A673 (cell line): Measurements from ENCODE around the gene LRP8. TPM values are rescaled to one million over a fixed set of nuclear protein-coding genes. Genes with fewer than 3 reads are reported as not detected.

ENCODE experiments used
- BruUV-seq: library from RNA; stranded (reverse); fragments of 400-500 nt; replicated peaks from 2 replicates; lab custom pipeline; 2021; lab: Mats Ljungman, UMichigan
- CTCF ChIA-PET: fragments of 300-600 bp; sonication (Branson Sonifier 250); formaldehyde crosslinking; loops from one replicate; lab custom pipeline; 2022; ENCODE audit warnings: antibody characterized with exemption; lab: Charles Lee
- POLR2A ChIA-PET: fragments of 300-600 bp; sonication (Branson Sonifier 250); formaldehyde crosslinking; loops from one replicate; lab custom pipeline; 2022; ENCODE audit warnings: antibody characterized with exemption; ENCODE audit not compliant: low non-redundant PET; lab: Charles Lee
- DNase-seq: peaks from one replicate; pipeline ENCODE4 v3.0.0-alpha.2; 2015; ENCODE audit warnings: low spot score
- H3K27ac ChIP-seq: fragments of 200-600 bp; sonication (generic); 2 replicates; pipeline ENCODE4 v1.5.1; 2016; ENCODE audit warnings: mixed run types, low read depth, mild to moderate bottlenecking, mixed read lengths, antibody characterized with exemption, low read length; ENCODE audit not compliant: poor library complexity, severe bottlenecking
- H3K27me3 ChIP-seq: fragments of 200-600 bp; sonication (generic); replicated peaks from 2 replicates; pipeline ENCODE4 v1.6.1; 2017; ENCODE audit warnings: mixed run types, low read depth, mild to moderate bottlenecking, mixed read lengths, antibody characterized with exemption, low read length; ENCODE audit not compliant: insufficient read depth, poor library complexity
- H3K36me3 ChIP-seq: fragments of 200-600 bp; sonication (generic); 2 replicates; pipeline ENCODE4 v1.6.1; 2016; ENCODE audit warnings: mixed run types, mild to moderate bottlenecking, mixed read lengths, antibody characterized with exemption, low read length; ENCODE audit not compliant: insufficient read depth, poor library complexity, severe bottlenecking
- H3K4me1 ChIP-seq: fragments of 200-600 bp; sonication (generic); 2 replicates; pipeline ENCODE4 v1.6.1; 2017; ENCODE audit warnings: mixed run types, mild to moderate bottlenecking, mixed read lengths, antibody characterized with exemption, low read length; ENCODE audit not compliant: insufficient read depth, poor library complexity, severe bottlenecking
- H3K4me3 ChIP-seq: fragments of 200-600 bp; sonication (generic); 2 replicates; pipeline ENCODE4 v1.5.1; 2016; ENCODE audit warnings: low read depth, mixed run types, mild to moderate bottlenecking, mixed read lengths, low read length; ENCODE audit not compliant: poor library complexity, severe bottlenecking
- H3K9me3 ChIP-seq: fragments of 200-600 bp; sonication (generic); 2 replicates; pipeline ENCODE4 v1.6.1; 2016; ENCODE audit warnings: mixed run types, low read depth, mild to moderate bottlenecking, mixed read lengths, antibody characterized with exemption, low read length; ENCODE audit not compliant: poor library complexity, severe bottlenecking
- EZH2 ChIP-seq: fragments of 200-600 bp; sonication (generic); IDR thresholded peaks from 2 replicates; pipeline ENCODE4 v1.6.1; 2017; ENCODE audit warnings: borderline replicate concordance, low read depth, mild to moderate bottlenecking, mixed read lengths, antibody characterized with exemption, low read length; ENCODE audit not compliant: poor library complexity, severe bottlenecking
- intact Hi-C: fragments of 100-400 bp; cut with micrococcal nuclease; formaldehyde crosslinking; loops from one replicate; pipeline ENCODE4 v1.10.0; 2022; ENCODE audit not compliant: unreplicated experiment
- total RNA-seq: library from RNA; stranded (reverse); gene quantifications from 2 replicates; pipeline ENCODE4 v1.2.3, GENCODE V29; 2021
- TF ChIP-seq, protein P1 (sequence below): fragments of 300-800, 200-600 bp; sonication (generic); conservative IDR thresholded peaks from 2 replicates; pipeline ENCODE4 v1.5.1; 2017; ENCODE audit warnings: low read depth, mild to moderate bottlenecking, antibody characterized with exemption, low read length, moderate library complexity, mixed read lengths

Gene LRP8
- total RNA-seq, 1 experiment from 2014 or later = 24.7 TPM

DNA sequence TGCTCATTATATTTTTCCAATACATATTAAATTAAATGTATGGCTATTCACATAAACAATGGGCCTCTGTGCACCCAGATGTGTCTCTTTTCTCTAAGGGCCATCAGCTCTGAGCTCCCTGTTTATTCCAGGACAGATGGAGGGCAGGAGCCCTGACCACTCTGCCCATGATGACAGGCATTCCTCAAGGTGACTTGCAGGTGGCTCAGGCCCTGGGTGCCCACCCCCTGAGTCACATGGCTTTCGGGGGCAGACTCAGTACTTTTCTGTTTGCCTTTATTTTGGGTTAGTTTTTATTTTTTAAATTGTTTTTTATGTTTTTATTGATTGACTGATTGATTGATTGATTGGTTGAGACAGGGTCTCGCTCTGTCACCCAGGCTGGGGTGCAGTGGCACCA lies 6.4 kb upstream of the LRP8 start:
- TF ChIP-seq EZH2 = no peak
- TF ChIP-seq, protein P1, sequence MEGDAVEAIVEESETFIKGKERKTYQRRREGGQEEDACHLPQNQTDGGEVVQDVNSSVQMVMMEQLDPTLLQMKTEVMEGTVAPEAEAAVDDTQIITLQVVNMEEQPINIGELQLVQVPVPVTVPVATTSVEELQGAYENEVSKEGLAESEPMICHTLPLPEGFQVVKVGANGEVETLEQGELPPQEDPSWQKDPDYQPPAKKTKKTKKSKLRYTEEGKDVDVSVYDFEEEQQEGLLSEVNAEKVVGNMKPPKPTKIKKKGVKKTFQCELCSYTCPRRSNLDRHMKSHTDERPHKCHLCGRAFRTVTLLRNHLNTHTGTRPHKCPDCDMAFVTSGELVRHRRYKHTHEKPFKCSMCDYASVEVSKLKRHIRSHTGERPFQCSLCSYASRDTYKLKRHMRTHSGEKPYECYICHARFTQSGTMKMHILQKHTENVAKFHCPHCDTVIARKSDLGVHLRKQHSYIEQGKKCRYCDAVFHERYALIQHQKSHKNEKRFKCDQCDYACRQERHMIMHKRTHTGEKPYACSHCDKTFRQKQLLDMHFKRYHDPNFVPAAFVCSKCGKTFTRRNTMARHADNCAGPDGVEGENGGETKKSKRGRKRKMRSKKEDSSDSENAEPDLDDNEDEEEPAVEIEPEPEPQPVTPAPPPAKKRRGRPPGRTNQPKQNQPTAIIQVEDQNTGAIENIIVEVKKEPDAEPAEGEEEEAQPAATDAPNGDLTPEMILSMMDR = no peak
- DNase-seq = no peak
- Histone ChIP-seq H3K27ac (no peak overlapping the region), H3K4me1 (no peaks in the 10 kb centered on the region), H3K36me3 (no peaks in the 10 kb centered on the region), H3K27me3 (no peaks in the 10 kb centered on the region), H3K4me3 (no peak overlapping the region), H3K9me3 (no peaks in the 10 kb centered on the region)
- no TSS peak for BruUV-seq
- POLR2A ChIA-PET = no interaction called here
- intact Hi-C loops = no loop called here
- CTCF ChIA-PET = no interaction called here

DNA sequence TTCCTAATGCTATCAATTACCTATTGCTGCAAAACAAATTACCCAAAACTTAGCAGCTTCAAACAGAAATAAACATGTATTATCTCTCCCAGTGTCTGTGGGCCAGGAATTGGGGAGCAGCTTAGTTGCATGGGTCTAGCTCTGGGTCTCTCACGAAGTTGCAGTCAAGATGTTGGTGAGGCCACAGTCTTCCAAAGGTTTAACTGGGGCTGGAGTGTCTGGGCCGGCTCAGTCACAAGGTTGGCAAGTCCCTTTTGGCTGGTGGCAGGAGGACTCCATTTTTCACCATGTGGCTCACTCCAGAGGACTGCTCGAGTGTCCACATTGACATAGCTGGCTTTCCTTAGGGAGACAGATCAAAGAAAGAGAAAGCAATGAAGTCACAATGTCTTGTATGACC lies 5.0 kb upstream of the LRP8 start:
- no peak for DNase-seq
- POLR2A ChIA-PET = no interaction called here
- intact Hi-C loops = no loop called here
- H3K36me3 ChIP-seq = no peaks in the 10 kb centered on the region
- H3K4me1 ChIP-seq = no peaks in the 10 kb centered on the region
- no TSS peak for BruUV-seq
- no peaks in the 10 kb centered on the region for H3K27me3 ChIP-seq
- no peaks in the 10 kb centered on the region for H3K9me3 ChIP-seq
- H3K27ac ChIP-seq = no peak overlapping the region
- CTCF ChIA-PET = no interaction called here
- TF ChIP-seq, protein P1 = no peak
- TF ChIP-seq EZH2 = no peak
- no peak overlapping the region for H3K4me3 ChIP-seq

DNA sequence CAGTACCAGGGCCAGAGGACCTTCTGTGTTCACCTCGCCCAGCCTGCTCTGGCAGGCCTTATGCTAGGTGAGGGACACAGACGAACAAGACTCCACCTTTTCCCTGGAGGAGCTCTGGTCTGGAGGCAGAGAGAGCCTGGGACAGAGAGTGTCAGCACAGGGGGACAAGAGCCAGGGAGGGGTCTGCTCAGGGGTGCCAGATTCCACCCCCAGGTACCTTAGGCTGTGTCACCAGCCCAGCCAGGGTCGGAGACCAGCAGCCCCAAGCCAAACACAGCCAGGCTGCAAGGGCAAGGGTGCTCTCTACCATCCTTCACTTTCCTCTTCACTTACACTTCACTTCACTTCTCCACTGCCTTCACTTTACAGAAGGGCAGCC lies 4.3 kb upstream of the LRP8 start:
- POLR2A ChIA-PET = no interaction called here
- no peak overlapping the region for H3K4me3 ChIP-seq
- no TSS peak for BruUV-seq
- H3K9me3 ChIP-seq = no peaks in the 10 kb centered on the region
- DNase-seq = no peak
- H3K27me3 ChIP-seq = no peaks in the 10 kb centered on the region
- no peaks in the 10 kb centered on the region for H3K36me3 ChIP-seq
- no peaks in the 10 kb centered on the region for H3K4me1 ChIP-seq
- intact Hi-C loops = no loop called here
- H3K27ac ChIP-seq = no peak overlapping the region
- CTCF ChIA-PET = no interaction called here
- TF ChIP-seq EZH2 = no peak
- TF ChIP-seq, protein P1 = no peak
